GM19025 (cell line): ENCODE results near the gene RBM4B.

Experiments
- ATAC-seq: cut with Tn5 transposase; IDR thresholded peaks from one replicate; pipeline ENCODE4 v1.9.1; 2021; ENCODE audit warnings: mild to moderate bottlenecking, low read depth, moderate library complexity; ENCODE audit not compliant: unreplicated experiment

The RBM4B gene

GRCh38 chr11:66708094-66708493 lies 30.4 kb upstream of the RBM4B start:
- no peak for ATAC-seq

GRCh38 chr11:66707486-66707885 lies 29.8 kb upstream of the RBM4B start:
- ATAC-seq = no peak

DNA sequence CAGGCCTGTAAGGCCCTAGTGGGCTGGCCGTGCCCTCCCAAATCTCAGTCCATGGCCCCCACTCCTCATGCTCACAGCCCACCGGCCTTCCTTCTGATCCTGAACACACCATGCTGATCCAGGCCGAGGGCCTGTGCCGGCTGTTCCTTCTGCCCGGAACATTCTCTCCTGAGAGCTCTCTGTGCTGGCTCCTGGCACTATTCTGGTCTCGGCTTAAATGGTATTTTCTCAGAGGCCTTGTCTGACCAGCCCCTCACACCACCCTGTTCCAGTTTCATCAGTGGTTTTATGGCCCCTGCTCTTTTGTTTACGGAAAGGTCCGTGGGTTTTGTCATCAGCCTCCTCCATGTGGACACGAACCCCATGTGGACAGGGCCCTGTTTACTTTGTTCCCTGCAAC lies 29.3 kb upstream of the RBM4B start:
- ATAC-seq = no peak

DNA sequence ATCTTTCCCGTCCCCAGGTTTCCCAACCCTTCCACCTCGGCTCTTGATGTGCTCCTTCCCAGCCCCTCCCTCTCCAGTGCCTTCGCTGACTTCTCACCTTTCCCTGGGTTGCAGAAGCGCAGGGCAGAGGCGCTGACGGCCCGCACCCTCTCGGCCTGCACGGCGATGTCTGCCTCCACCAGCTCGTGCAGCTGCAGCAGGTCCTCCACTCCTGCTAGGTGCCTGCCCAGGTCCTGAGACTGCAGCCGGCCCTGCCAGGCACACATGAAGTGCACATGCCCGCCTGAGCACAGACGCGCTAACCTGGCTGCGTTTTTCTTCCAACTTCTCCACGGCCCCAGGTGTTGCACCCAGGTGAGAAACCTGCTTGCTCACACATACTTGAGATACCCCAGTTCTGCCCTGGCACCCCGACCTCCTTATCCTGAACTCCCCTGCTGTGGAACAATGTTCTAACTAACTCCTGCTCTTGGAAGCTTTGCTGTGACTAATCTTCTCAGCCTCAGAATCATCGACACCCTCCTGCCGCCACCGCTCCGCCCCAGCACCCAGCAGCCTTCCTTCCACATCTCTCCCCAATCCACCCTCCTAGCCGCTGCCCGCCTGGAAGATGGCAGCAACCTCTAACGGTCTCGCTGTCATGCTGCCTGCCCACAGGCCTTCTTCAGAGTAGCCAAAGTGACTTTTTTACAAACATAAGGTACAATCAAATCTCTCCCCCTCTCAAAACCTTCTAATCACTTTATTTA lies 28.1 kb upstream of the RBM4B start:
- ATAC-seq = no peak

GRCh38 chr11:66704659-66705360 lies 27.1 kb upstream of the RBM4B start:
- no peak for ATAC-seq

DNA sequence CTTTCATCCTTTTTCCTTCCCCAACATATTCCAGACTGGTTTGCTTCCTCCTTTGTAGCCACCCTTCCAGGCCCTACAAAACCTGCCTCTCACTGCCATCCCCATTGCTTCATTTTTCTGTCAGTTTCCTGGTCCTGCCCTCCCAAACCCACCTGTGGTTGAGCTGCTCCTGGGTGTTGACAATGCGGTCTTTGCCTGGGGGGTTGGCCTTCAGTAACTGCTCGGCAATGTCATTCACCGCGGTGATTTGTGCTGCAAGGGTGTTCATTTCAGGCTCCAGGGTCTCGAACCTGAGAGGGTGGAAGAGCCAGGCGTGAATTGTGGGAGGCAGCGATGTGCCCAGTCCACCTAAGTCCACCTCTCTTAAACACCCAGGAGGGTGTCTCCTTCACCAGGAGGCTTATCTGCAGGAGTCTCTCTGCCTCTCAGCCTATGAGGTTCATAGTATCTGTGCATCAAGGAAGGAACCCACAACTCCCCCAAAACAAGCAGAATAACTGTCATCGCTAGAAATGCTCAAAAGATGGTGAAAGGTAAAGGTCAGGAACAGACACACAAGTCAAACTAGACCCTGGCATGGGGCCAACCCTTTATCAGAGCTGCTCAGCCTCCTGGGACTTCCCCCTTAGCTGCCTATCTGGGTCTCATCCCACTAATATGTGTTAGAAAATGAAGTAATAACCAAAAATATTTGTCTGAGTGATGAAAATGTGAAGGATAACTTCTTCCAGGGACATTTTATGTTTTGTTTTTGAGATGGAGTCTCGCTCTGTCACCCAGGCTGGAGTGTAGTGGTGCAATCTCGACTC lies 23.9 kb upstream of the RBM4B start:
- ATAC-seq = no peak

GRCh38 chr11:66700742-66701141 lies 23.1 kb upstream of the RBM4B start:
- ATAC-seq = no peak

DNA sequence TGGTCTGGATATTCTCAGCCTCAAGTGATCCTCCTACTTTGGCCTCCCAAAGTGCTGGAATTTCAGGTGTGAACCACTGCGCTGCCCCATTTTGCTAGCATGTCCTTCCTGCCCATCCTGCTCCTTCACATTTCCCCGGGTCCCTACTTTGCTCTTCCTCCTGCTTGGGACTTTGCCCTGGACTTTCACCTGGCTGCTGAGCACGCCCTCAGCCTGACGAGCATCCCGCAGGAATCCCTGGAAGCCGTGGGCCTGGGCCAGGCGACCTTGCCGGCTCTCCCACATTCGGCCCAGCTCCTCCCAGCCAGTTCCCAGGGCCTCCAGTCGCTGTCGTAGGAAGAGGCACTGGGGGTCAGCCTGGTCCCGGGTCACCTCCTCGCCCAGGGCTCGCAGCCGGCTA lies 22.6 kb upstream of the RBM4B start:
- no peak for ATAC-seq

GRCh38 chr11:66698491-66698890 lies 20.8 kb upstream of the RBM4B start:
- ATAC-seq = no peak

GRCh38 chr11:66697988-66698387 lies 20.3 kb upstream of the RBM4B start:
- no peak for ATAC-seq

DNA sequence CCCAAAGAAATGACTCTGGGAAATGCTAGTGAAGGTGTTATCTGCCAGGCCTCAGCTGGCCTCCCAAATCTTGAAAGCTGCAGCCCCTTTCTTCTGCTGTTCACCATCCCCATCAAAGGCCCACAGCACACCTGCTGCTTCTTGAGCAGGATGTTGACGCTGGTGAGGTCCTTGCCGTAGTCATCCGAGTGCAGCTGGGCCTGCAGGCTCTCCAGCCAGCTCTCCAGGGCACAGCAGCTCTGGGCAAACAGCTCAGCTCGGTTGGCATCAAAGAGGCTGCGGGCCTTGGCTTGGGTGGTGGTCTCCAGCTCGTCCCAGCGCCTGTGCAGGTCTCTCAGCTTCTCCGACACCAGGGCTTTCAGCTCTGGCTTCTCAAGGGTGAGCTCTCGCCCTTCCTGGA lies 18.5 kb upstream of the RBM4B start:
- ATAC-seq = no peak

DNA sequence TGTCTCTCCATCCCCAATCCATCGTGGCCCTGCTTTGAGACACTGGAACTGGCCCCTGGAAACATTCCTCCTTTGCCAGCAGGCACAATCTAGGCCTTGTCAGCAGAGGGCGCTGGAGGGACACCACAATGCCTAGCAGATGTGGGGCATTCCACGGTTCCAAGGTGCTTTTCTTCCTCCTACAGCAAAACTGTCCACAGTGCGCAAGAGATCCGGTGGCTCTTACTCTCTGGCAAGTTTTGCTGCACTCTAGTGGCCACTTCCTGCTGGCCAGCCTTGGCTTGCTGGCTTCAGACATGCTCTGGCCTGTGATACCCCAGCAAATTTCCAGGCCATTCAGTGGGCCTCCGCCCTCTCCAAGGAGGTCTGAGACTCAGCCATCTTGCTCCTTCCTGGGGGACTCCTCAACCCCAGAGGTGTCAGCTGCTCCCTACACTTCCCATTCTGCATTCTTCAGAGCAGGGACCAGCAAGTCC lies 17.1 kb upstream of the RBM4B start:
- no peak for ATAC-seq

GRCh38 chr11:66694056-66694410 lies 16.3 kb upstream of the RBM4B start:
- no peak for ATAC-seq

GRCh38 chr11:66693356-66694055 lies 15.8 kb upstream of the RBM4B start:
- ATAC-seq = no peak

- ATAC-seq = no peak
Measured at GRCh38 chr11:66692871-66693331, 15.2 kb upstream of the RBM4B start.

DNA sequence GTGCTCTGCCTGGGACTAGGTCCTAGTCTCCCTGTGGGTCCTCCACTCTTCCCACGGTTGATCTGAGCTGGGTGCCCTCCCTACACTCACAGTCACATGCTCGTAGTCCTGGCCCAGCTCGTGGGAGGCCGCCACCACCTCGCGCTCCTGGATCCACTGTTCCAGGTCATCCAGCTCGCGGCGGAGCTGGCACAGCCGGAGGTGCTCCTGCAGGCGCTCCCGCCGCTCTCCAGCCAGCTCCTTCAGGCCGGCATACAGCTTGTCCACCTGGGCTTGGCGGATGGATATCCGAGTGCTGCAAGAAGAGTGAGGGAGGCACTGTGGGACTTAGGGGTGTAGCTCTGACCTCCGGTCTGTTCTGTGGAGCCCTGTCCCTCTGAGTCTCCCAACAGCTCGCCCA lies 14.8 kb upstream of the RBM4B start:
- ATAC-seq = no peak

DNA sequence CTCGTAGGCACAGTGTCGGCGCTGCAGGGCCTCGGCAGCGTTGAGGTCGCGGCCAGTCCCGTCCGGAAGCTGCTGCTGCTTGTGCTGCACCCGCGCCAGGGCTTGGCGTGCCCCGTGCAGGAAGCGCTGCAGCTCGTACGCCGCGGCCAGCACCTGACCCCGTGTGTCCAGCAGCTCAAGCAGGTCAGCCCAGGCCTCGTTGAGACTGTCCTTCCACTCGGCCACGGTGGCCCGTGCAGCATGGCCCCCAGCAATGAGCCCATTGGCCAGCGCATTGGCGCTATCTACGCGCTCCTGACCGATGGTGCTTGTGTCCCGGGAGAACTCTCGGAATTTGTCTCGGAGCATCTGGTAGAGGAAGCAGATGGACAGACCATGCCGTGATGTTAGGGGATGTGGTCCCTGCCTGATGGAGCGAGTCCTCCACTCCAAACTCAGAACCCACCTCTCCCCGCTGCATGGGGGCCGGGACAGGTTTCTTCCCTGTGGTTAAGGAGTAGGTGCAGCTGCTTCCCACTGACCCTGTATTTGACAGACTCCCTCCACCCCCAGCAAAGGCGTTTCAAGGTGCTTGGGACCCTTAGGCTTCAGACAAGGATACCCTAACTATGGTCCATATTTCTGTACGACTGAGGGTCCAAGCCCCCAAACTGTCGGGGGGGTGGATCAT lies 13.8 kb upstream of the RBM4B start:
- ATAC-seq = no peak

GRCh38 chr11:66689661-66690590 lies 12.2 kb upstream of the RBM4B start:
- no peak for ATAC-seq
